Fibroblast of skin of back (primary cell): Measurements from ENCODE around the gene CBL.
"Not testable (repeated sequence)": the region's sequence is repeated elsewhere in the genome, so short reads cannot be mapped to it uniquely, and the experiment has no call there.

Experiments used
- DNase-seq: peaks from one replicate; pipeline ENCODE4 v3.0.0-alpha.2; 2013

CBL gene

DNA sequence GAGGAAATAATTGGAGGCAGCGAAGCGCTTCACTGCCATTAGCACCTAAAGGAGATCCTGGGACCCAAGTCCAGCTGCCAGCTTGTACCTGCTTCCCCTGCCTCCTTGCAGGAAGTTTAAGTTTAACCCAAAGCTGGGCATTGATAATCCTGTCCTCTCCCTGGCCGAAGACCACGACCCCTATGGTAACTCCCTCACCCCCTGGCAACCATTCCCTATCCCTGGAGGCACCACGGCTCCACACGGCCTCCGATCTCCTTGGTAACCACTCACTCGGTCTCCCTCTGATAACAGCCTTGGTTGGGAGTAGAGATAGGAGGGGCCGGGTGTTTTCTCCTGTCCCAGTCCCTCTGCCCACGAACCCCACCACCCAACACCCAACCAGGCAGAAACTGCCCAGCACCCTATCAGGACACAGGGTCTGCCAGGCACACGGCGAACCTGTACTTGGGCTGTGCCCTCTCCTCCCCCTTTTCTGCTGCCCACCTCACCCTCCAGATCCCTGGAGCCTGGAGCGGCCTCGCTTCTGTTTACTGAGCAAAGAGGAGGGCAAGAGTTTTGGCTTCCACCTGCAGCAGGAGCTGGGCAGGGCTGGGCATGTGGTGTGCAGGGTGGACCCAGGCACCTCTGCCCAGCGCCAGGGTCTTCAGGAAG is 20.0 kb upstream of the CBL start:
- no peak for DNase-seq

DNA sequence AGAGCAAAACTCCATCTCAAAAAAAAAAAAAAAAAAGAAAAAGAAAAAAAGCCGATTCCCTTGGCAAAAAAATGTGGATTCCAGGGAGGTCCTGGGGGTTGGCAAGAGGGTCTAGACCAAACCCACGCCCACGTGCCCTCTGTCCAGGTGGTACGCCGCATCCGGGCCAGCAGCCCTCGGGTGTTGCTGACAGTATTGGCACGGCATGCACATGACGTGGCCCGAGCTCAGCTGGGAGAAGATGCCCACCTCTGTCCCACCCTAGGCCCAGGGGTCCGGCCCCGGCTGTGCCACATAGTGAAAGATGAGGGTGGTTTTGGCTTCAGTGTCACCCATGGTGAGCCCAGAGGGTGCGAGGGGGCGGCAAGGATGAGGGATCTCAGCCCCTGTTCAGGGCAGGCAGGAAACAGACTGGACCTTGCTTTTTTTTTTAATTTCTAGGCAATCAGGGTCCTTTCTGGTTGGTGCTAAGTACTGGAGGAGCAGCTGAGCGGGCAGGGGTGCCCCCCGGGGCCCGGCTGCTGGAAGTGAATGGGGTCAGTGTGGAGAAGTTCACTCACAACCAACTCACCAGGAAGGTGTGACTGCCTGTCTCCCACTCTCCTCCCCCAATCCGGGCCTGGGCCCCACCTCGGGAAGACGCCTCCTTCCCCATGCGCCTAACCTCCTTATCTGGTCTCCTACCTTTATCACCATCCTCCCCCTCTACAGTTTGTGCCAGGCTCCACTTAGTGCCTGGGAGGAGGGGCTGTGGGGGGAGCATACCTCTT is 18.8 kb upstream of the CBL start:
- DNase-seq: no peak

DNA sequence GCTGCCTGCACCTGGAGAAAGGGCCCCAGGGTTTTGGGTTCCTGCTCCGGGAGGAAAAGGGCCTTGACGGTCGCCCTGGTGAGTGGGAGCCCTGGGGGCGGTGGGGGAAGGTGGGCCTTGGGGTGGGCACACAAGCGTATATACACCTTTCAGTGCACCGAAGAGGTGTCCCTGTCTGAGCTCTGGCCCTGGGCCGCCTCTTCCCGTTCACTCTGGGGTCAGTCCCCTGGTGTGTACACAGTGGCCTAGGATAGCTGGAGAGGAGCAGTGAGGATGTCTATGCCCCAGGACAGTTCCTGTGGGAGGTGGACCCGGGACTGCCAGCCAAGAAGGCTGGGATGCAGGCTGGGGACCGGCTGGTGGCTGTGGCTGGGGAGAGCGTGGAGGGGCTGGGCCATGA is 18.1 kb upstream of the CBL start:
- DNase-seq: no peak

DNA sequence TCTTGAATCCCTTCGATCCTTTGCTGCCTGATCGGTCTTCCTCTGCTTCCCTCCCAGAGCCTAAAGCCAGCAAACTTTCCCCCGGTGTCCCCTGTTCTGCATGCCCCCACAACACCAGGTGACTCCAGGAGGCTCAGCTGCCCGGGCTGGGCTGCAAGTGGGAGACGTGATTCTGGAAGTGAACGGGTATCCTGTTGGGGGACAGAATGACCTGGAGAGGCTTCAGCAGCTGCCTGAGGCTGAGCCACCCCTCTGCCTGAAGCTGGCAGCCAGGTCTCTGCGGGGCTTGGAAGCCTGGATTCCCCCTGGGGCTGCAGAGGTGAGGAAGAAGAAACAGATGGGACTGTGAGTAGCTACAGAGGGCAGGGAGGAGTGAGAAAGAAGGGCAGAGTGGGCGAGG is 17.3 kb upstream of the CBL start:
- DNase-seq: no peak

DNA sequence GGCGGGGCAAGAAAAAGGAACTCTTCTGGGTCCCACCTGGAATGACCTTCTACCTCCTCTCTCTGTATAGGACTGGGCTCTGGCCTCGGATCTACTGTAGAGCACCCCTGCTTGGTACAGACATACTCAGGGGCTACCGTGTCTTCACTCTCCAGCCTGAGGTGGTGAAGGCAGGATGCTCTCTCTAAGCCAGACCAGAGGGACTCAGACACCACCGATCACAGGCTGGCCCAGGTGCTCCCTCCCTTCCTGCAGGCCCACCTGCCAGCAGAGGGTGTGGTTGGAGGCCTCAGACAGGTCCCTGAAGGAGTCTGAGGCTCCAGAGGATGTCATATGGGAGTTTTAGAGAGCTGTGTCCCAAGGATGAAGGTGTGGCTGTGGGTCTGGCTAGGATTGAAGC is 16.7 kb upstream of the CBL start:
- no peak for DNase-seq

DNA sequence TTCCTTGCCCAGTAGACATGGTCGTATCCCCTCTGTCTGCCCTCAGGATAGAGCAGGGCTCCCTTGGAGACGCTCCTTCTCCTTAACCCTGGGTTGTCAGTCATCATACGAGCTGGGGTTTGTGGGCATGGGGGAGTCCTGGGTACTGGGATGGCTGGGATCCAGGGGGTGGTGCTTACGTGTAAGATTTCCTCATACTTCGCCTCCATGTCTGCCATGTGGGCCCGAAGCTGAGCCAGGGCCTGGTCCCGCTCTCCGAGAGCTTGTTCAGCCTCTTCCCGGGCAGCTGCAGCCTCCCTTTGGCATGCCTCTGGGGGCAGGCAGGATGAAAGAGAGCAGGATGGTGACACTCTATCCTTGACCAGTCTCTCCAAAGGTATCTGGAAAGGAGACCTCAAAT is 15.6 kb upstream of the CBL start:
- no peak for DNase-seq

DNA sequence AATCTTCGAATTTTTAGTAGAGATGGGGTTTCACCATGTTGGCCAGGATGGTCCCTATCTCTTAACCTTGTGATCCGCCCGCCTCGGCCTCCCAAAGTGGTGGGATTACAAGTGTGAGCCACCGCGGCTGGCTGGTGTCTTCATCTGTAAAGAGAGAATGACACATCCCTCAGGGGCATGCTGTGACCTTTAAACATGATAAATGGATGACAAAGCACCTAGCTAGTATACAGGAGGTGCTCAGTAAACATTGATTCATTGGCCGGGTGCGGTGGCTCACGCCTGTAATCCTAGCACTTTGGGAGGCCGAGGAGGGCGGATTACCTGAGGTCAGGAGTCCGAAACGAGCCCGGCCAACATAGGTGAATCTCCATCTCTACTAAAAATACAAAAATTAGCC is 14.9 kb upstream of the CBL start:
- DNase-seq: not testable (repeated sequence)

DNA sequence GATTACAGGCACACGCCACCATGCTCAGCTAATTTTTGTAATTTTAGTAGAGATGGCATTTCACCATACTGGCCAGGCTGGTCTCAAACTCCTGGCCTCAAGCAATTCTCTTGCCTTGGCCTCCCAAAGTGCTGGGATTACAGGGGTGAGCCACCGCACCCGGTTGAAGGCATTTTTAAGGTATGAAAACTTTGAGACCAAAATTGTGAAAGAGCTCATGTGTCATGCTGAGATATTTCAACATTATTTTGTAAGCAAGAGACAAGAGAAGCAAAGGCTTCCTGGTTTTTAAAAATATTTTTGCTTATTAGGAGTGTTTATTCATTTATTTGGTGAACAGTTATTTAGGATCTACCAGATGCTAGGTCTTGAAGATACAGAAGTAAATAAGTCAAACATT is 14.0 kb upstream of the CBL start:
- no peak for DNase-seq

DNA sequence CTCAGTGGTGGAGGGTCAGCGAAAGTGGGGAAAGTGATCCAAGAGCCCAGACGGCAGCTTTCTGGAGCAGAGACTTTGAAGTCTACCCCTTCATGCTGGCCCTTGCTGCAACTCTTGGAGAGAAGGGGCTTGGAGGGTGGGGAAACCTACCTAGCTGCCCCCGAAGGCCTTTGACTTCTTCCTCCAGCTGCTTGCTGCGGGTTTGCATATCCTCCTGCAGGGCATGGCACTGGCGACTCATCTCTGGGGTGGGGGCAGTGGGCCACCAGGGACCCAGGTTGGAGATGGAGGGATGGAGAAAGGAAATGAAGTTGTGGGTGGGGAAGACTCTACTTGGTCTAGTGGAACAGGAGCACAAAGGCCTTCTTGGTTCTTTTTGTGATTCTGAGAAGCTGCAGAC is 13.1 kb upstream of the CBL start:
- DNase-seq: no peak

DNA sequence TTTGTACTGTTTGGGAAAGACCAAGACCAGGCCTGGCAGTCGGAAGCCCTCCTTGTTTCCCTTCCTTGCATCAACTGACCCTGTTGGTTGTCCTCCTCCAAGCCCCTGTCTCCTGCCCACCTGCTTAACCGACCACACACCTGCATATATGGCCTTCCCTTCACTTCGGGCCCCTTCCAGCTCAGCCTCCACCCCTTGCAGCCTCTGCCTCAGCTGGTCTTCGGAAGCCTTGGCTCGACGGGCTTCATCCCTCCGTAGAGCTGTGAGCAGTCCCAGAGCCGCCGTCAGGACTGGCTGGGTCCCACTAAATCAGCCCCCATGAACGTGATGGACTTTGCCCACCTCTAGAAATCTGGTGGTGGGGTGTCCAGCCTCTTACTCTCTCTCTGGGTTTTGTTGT is 12.5 kb upstream of the CBL start:
- DNase-seq: no peak

DNA sequence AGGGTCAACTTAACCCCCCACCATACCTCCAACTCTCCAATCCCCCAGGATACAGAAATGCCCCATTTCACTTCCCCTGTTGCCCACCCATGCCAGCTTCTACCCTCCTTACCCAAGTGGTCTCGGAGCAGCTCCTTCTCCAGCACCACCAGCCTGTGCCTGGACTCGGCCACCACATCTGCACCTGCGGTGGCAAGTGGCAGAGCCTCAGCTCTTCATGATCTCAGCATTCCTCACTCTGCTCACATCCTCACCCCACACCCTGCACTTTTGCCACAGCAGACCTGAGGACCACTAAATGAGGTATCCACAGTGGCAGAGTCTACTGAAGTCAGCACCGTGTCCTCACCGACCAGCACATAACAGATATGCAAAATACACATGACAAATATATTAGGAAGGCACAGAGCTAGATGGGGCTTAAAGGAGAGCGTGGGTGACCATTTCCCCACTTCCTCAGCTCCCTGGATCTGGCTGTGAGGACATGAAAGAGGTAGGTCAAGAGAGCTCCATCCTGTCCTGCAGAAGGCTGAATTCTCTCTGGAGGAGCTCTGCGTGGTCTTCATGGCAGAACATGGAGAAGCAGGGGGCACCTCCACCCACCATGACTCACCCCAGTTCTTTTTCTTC is 11.2 kb upstream of the CBL start:
- DNase-seq: no peak

DNA sequence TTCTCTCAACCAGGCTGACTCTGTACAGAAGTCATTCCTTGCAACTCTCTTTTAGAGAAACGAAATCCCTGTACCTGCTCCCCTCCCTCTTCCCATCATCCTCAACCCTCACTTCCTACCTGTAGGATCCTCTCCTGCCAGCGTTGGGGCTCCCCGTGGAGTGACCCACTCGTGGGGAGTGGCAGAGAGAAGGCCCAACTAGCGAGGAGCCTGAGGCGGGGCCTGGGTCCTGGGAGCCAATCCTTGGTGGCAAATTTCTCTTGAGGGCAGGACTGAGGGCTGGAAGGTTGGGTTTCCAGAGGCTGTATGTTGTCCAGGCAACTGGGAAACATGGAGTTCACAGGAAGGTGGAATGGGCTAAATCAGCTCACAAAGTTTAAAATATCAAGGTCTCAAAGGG is 10.5 kb upstream of the CBL start:
- peak; percentile 60 for DNase-seq

DNA sequence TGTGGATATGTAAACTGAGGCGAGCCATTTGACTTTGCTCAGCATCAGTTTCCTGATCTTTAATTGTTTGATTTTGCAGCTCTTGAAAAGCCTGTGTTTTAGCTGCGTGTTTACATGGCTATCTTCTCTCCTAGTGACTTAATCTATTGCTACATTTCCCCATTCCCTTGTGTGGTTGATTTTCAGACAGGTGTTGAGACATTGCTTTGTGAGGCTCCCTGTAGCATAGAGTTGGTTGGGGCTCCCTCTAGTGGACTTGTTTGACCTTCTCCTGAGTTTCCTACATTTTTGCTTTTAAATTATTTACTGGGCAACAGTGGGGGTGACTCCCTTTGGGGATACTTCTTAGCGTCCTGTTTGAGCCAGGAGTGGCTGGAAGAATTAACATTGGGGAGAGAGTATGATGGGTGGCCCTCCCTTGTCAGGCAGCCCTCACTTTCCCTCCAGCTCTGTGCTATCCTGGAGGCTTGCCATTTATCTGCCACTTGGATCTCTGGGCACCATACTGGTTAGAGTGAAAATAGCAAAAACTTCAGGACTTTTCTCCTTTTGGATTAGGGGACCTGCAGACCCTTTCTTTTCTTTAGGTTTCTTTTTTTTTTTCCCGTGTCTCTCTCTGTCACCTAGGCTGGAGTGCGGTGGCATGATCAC is 9.2 kb upstream of the CBL start:
- DNase-seq: peak; percentile 69

DNA sequence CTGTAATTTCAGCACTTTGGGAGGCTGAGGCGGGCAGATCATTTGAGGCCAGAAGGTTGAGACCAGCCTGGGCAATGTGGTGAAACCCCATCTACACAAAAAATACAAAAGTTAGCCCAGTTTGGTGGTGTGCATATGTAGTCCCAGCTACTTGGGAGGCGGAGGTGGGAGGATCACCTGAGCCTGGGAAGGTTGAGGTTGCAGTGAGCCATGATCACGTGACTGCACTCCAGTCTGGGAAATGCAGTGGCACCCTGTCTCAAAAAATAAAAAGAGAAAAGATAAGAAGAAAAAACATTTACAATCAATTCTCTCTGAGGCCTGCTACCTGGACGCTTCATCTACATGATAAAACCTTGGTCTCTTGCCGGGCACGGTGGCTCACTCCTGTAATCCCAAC is 7.2 kb upstream of the CBL start:
- DNase-seq: no peak

DNA sequence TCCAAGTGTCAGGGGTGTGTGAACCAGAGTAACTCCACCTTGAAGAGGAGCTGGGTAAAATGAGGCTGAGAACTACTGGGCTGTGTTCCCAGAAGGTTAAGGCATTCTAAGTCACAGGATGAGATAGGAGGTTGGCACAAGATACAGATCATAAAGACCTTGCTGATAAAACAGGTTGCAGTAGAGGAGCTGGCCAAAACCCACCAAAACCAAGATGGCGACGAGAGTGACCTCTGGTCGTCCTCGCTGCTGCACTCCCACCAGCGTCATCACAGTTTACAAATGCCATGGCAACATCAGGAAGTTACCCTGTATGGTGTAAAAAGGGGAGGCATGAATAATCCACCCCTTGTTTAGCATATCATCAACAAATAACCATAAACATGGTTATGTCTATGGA is 4.9 kb upstream of the CBL start:
- DNase-seq: not testable (repeated sequence)

DNA sequence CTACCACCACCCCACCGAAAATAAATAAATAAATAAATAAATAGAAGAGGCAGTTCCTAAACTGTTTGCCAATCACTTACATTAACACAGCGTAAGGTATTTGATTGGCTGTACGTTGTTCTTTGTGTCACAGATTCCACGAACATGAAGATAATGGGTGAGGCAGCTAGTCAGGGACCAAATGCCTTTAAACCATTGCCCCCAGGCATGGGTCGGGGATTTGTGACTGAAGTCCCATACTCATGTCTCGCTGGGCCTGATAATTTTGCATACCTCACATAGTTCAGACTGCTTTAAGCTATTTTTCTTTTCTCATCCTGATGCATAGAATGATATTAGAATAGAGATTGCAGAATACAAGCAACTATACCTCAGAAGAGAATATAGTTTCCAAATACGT is 3.6 kb upstream of the CBL start:
- DNase-seq: no peak

DNA sequence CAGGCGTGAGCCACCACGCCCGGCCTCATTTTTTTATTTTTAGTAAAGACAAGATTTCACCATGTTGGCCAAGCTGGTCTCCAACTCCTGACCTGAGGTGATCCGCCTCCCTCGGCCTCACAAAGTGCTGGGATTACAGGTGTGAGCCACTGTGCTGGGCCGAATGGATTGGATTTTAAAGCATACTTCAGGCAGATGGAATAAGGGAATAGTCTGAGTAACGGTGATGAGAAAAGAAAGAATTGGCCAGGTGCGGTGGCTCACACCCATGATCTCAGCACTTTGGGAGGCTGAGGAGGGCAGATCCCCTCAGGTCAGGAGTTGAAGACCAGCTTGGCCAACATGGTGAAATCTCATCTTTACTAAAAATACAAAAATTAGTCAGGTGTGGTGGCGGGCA is 2.1 kb upstream of the CBL start:
- no peak for DNase-seq

DNA sequence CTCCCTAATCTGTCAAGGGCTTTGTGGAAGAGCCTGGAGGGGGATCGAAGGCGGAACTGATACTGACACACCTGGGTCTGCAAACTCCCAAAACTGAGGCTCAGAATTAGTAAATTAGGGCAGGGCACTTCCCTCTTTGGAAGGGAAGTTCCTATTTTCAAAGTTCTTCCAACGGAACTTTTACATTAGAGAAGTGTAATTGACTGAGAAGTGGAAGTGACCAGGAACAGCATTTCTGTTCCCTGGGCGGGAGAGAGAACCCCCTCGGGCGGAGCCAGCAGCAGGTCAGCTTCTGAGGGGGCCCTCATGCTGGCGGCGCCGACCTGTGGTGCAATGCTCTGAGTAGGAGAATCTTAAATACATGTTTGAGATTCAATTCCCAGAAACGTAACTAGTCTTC is 1.1 kb upstream of the CBL start:
- DNase-seq: no peak

DNA sequence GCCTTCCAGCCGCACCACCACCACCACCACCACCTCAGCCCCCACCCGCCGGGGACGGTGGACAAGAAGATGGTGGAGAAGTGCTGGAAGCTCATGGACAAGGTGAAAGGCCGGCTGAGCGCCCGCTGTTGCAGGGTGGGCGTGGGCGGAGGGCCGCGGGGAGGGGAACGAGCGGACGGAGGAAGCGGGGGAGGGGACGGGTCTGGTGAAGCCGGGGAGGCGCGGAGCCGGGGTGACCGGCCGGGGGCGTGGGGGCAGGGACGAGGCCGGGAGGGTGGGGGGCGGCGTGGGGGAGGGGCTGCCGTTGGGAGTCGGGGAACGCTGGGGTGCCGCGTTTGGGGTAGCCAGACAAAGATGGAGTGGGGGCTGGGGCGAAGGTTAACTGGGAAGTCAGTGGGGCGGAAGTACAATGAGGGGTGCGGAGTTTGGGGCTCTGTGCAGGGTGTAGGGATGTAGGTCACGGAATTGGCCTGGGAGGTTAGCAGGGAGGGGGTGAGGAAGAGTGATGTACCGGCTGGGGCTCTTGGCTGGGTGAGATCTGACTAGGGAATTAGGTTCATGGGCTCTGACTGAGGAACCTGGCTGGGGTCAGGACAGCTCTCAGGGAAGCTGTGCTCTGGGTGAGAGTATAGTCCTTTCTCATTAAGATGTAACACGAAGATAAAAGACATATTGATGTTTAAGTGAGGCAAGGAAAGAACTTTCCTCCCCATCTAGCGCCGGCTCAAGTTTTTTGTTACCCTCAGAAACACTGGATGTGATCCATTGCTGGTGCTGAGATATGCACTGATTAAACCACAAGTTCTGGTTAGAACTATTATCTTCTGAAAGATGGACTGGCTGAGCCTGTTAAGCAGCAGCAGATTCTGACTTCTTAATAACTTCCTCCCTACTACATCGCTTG is 624 bp downstream of the CBL start:
- DNase-seq: peak; percentile 10

DNA sequence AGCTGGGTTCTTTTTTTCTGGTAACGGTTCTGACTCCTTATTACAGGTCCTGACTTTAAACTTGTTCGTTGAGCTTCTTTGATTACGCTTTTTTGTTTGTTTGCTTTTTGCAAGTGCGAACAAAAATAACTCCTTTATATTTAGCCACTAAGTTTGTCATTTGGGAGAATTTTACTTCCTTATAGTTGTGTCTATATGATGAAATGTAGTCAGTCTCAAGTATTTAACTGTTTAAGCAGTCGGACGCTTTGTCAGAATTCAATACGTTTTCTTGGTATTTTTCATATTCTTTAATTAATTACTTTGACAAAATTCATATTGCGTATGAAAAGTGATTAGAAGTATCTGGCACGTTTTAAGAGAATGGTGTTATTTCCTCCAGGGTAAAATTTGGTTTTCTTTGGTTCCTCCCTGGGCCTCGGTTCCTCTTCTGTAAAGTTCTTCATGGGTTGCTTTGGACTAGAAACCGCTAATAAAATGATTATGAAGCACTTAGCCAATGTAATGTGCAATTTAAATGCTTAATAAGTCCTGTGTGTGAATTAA is 1.3 kb downstream of the CBL start:
- no peak for DNase-seq

DNA sequence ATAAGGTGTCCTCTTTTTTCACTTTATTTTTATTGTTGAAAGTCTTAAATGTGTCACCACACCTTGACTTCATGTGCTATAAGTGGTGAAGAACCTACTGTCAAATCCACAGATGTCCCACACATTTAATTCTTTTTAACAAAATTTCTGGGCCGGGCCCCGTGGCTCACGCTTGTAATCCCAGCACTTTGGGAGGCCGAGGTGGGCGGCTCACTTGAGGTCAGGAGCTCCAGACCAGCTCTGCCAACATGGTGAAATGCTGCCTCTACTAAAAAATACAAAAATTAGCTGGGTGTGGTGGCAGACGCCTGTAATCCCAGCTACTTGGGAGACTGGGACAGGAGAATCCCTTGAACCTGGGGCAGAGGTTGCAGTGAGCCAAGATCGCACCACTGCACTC is 3.0 kb downstream of the CBL start:
- DNase-seq: no peak

DNA sequence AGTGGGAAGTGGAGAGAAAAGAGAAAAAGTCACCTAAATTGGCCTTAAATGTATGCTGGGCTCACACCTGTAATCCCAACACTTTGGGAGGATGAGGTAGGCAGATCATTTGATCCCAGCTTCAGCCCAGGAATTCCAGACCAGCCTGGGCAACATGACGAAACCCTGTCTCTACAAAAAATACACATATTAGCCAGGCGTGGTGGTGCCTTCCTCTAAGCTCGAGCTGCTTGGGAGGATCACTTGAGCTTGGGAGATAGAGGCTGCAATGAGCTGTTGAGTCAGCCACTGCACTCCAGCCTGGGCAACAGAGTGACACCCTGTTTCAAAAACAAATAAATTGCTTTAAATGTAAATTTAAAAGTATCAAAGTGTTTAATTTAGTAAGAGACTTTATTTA is 3.9 kb downstream of the CBL start:
- DNase-seq: no peak
